ENCODE results near the gene CDC45.

The CDC45 gene

GRCh38 chr22:19496324-19496630 is 16.6 kb downstream of the CDC45 start:
- no peak for DNase-seq (ENCODE audit: low spot score)

GRCh38 chr22:19497245-19497644 is 17.5 kb downstream of the CDC45 start:
- no peak for DNase-seq (ENCODE audit: low spot score)

GRCh38 chr22:19498154-19498865 is 18.6 kb downstream of the CDC45 start:
- DNase-seq (ENCODE audit: low spot score), result no peak

GRCh38 chr22:19498866-19499190 is 19.1 kb downstream of the CDC45 start:
- DNase-seq (ENCODE audit: low spot score), result no peak

- DNase-seq (ENCODE audit: low spot score), result no peak
These were observed 19.6 kb downstream of the CDC45 start for GRCh38 chr22:19499236-19499879.

GRCh38 chr22:19499880-19500242 is 20.1 kb downstream of the CDC45 start:
- no peak for DNase-seq (ENCODE audit: low spot score)

- no peak for DNase-seq (ENCODE audit: low spot score)
These were observed 22.3 kb downstream of the CDC45 start for GRCh38 chr22:19501897-19502447.

GRCh38 chr22:19503367-19503766 is 23.6 kb downstream of the CDC45 start:
- DNase-seq (ENCODE audit: low spot score), result no peak

- no peak for DNase-seq (ENCODE audit: low spot score)
These were observed 24.1 kb downstream of the CDC45 start for GRCh38 chr22:19503869-19504268.

GRCh38 chr22:19504900-19505734 is 25.4 kb downstream of the CDC45 start:
- DNase-seq (ENCODE audit: low spot score), result peak; percentile 14

- DNase-seq (ENCODE audit: low spot score), result no peak
These were observed 26.0 kb downstream of the CDC45 start for GRCh38 chr22:19505735-19506126.

- no peak for DNase-seq (ENCODE audit: low spot score)
These were observed 26.5 kb downstream of the CDC45 start for GRCh38 chr22:19506212-19506611.

GRCh38 chr22:19507534-19507861 is 27.8 kb downstream of the CDC45 start:
- no peak for DNase-seq (ENCODE audit: low spot score)

- no peak for DNase-seq (ENCODE audit: low spot score)
These were observed 28.5 kb downstream of the CDC45 start for GRCh38 chr22:19508024-19508776.

- no peak for DNase-seq (ENCODE audit: low spot score)
These were observed 29.5 kb downstream of the CDC45 start for GRCh38 chr22:19509191-19509590.

GRCh38 chr22:19509923-19510322 is 30.2 kb downstream of the CDC45 start:
- DNase-seq (ENCODE audit: low spot score), result no peak

- DNase-seq (ENCODE audit: low spot score), result no peak
These were observed 31.2 kb downstream of the CDC45 start for GRCh38 chr22:19510919-19511341.

- DNase-seq (ENCODE audit: low spot score), result no peak
These were observed 34.1 kb downstream of the CDC45 start for GRCh38 chr22:19513823-19514222.

- no peak for DNase-seq (ENCODE audit: low spot score)
These were observed 35.3 kb downstream of the CDC45 start for GRCh38 chr22:19514831-19515565.

- no peak for DNase-seq (ENCODE audit: low spot score)
These were observed 36.1 kb downstream of the CDC45 start for GRCh38 chr22:19515654-19516377.
